ENCODE results near the gene CDC73.

GRCh38 chr1:193144999-193145398 is 23.2 kb downstream of the CDC73 start:
- TF ChIP-seq KDM5B (CRISPR knock-in tag; IDR thresholded peaks at IDR 0.05; ENCODE audit: borderline replicate concordance) (no peak), ZNF24 (IDR thresholded peaks at IDR 0.05) (no peak), JUN (CRISPR knock-in tag; IDR thresholded peaks at IDR 0.05) (no peak), ZNF205 (CRISPR knock-in tag; IDR thresholded peaks at IDR 0.05) (no peak), RBAK (CRISPR knock-in tag; IDR thresholded peaks at IDR 0.05) (no peak)
- TF ChIP-seq, protein P1, sequence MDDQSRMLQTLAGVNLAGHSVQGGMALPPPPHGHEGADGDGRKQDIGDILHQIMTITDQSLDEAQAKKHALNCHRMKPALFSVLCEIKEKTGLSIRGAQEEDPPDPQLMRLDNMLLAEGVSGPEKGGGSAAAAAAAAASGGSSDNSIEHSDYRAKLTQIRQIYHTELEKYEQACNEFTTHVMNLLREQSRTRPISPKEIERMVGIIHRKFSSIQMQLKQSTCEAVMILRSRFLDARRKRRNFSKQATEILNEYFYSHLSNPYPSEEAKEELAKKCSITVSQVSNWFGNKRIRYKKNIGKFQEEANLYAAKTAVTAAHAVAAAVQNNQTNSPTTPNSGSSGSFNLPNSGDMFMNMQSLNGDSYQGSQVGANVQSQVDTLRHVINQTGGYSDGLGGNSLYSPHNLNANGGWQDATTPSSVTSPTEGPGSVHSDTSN (CRISPR knock-in tag; IDR thresholded peaks at IDR 0.05; ENCODE audit: borderline replicate concordance) = no peak

Data from HepG2 (cell line).